DMS 273 treated with DMSO at 0.1 percent for 48 hours (cell line): ENCODE results near the gene FKBP6.
"Not testable (repeated sequence)": the region's sequence is repeated elsewhere in the genome, so short reads cannot be mapped to it uniquely, and the experiment has no call there.

Experiments used
- DNase-seq: peaks from one replicate; lab custom pipeline; 2025; lab: John Stamatoyannopoulos, UW

FKBP6 gene

DNA sequence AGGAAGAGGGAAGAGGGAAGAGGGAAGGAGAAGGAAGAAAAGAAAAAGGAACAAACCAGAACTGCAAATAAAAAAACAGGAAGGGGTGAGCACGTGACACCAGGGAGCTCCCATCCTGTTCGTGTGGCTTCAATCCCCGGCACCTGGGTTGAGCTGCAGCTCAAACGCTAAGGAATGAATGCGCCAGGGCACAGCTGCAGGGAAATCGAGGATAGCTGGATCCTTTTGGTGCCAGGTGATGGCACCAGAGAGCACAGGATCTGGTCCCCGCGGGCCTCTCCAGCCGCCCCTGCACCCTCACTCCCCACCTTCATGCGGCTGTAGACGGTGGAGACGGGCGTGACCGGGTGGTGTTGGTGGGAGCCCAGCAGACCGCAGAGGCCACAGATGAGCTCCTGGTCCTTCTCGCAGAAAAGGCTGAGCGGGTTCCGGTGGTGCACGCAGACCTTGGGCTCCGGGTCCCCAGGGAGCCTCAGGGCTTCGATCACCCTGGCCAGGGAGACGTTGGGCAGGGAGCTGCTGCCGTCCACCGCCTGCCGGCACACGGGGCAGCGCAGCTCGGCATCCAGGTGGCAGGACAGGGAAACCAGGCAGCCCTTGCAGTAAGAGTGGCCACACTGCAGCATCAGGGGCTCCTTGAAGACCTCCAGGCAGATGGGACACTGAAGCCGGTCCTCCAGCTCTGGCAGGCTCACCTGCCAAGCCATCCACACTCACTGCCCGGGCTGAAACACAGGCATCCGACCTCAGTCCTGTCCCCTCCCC, 3.7 kb upstream of the FKBP6 start:
- DNase-seq: peak; percentile 24

DNA sequence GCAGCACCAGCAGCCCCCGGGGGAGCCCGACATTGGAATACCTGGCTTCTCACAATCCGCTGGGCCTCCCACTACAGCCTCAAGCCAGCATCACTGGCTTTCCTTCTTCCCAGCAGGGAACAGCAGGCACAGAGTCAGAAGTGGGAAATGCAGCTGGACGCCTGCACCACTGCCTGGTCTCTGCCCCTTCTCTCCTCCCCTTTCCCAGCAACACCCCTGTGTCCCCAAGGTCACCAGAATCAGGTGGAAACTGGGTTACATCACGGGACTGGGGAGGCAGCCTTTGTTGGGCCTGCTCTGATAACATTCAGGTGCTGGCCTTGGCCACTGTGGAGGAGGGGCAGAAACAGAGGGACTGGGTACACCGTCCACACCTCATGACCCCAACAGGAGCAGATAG, 2.5 kb upstream of the FKBP6 start:
- DNase-seq: not testable (repeated sequence)

DNA sequence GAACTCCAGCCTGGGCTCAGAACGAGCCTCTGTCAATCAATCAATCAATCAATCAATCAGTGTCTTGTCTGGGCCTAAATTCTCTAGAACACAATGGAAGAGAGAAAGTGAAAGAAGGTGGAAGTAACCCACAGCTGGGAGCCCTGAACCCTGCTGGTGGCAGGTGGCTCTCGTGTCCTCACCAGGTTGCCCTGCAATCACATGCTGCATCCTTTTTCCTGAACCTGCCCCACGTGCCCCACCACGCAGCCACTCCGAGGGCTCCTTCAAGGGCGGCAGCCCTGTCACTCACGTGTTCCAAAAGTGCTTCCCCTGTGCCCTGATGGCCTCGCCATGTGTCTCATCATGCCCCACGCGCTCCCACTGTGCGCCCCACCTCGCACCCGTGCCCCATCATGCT, 512 bp upstream of the FKBP6 start:
- DNase-seq: not testable (repeated sequence)

DNA sequence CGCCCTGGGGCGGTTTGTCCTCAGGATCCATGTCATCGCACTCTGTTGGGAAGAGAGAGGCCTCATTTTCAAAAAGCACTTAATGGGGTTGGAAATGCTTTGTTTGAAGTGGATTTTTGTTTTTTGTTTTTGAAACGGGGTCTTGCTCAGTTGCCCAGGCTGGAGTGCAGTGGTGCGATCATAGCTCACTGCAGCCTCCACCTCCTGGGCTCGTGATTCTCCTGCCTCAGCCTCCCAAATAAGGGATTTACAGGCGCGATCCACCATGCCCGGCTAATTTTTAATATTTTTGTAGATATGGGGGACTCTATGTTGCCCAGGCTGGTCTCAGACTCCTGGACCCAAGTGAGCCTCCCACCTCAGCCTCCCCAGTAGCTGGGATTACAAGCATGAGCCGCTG, 735 bp downstream of the FKBP6 start:
- no peak for DNase-seq

DNA sequence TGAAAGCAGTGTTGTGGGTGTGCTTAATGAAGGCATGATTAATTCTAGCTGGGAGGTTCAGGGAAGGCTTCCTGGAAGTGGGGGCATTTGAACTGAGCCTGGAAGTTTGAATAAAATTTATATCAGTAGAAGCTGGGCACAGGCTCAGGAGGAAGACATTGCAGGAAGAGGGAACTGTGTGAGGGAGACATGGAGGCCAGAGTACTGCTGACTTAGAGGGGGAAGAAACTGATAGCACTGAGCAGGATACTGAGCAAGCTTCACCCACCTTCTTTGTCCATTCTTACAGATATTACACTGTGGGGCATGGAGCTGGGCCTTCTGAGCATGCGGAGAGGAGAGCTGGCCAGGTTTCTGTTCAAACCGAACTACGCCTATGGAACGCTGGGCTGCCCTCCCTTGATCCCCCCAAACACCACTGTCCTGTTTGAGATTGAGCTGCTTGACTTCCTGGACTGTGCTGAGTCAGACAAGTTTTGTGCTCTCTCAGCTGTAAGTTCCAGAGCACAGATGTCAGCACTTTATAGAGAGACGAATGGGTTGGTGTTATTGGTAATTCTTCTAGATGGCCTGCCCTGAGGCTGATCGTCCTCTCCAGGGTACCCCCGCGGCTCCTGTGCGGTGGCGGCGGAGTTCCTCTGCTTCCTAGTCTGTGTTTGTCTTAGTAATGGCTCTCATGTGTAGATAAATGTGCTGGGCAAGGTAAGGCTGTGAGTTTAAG, 2.1 kb downstream of the FKBP6 start:
- DNase-seq: no peak

DNA sequence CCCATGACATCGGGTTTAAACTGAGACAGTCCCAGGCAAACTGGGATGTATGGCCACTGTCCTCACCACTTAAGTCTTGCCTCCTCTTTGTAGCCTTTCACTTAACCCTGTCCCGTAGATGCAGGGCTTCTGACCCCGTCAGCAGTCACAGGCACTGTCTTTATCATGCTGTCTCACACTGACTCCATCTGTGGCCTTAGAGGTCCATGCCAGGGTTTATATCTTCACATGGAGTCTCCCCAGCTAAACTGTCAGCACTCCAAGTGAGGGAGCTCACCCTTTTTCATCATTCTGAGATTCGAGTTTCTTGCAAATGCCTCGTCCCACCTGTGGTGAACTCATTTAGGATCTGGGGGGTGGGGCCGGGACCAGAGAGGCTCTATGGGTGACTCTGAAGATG, 2.8 kb downstream of the FKBP6 start:
- DNase-seq: no peak

DNA sequence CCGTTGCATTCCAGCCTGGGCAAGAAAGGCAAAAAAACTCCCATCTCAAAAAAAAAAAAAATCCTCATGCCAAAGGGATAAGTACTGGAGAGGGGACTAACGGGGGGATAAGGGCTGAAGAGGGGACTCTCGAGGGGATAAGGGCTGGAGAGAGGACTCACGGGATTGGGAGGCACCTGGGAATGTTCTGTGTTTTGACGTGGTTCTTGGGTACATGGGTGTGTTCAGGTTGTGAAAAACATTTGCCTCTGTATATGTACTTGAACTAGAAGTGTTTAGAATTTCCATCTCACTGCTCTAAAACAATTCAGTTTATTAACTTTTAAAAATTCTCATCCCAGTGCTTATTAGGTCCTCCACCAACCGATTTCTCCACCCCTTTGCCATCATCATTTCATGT, 4.5 kb downstream of the FKBP6 start:
- no peak for DNase-seq

DNA sequence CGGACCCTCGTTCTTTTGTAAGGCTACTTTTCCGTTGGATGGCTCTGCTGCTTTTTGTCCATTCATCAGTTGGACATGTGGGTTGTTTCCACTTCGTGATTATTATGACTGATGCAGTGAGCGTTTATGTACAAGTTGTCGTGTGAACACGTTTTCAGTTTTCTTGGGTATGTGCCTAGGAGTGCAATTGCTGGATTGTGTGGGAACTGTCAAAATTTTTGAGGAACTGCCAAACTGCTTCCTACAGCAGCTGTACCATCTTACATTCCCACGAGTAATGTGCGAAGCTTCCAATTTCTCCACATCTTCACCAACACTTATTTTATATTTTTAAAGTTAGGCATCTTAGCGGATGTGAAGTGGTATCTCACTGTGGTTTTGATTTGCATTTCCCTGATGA, 10.4 kb downstream of the FKBP6 start:
- DNase-seq: no peak

DNA sequence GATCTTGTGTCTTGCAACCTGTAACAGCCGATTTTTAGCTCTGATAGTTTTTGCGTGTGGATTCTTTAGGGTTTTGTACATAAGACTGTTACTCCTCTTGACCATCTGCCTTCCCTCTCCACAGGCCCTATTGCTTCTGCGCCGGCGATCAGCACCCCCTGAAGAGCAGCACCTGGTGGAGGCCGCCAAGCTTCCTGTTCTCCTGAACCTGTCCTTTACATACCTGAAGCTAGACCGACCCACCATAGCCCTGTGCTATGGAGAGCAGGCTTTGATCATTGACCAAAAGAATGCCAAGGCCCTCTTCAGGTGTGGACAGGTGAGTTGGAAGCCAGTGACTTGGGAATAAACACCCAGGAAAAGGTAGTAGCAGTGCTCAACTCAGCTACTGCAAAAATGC, 12.6 kb downstream of the FKBP6 start:
- DNase-seq: no peak

DNA sequence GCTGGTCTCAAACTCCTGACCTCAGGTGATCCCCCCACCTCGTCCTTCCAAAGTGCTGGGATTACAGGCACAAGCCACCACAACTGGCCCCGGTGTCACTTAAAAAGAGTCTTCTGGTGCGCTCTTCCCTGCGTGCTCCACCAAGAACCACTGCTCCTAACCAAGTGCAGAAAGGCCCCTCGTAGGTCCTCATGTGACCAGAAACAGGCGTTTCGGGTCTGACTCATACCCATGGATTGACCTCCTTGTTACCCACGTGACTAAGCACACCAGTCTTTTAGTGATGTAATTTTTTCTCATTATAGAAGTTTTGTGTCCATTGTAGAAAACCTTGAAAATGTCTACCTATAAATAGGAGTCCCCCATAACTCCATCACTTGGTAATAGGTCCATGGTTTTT, 13.9 kb downstream of the FKBP6 start:
- no peak for DNase-seq

DNA sequence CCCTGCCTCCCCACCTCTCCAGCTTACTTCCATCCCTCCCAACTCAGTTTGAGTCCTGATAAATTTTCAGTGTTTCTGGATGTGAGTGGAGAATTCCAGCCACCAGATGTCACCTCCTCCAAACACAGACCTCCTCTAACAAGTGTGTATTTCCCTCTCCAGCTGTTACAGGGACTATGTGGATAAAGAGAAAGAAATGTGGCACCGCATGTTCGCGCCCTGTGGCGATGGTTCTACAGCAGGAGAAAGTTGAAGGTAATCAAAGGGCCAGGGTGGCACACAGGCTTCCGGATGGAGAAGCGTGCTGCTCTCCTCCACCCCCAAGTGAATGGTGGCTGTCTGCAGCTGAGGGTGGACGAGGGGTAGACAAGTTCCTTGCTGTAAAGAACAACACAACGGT, 14.7 kb downstream of the FKBP6 start:
- DNase-seq: no peak

DNA sequence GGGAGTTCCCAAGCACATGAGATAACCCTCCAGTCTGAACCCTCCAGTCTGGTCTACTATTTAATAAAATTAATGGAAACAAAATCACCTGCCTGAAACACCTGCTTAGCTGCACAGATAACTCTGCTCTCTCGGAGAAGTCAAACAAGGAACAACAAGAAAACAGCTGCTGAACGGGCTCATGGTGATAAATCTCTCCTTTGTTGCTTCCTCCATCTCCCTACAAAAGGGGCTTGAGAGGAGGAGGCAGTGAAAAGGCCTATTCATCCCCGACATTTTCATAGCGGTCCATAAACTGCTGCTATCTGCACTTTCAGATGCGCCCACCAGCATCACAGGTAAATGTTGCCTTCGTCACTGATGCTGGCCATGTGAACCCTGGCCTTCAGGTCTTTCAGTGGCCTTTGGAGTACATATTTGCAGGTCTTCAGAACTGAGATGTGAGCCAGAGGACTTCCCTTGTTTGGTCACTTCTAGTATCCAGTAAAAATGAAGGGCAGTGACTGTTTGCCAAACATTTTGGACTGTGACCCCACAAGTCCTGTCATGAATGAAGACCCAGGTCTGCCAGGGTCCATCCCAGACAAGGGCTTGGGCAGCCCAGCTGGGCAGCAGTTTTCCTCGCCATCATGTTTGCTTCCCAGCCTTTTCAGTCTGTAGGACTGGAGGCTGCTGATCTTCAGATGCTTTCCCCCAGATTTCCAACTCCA, 15.9 kb downstream of the FKBP6 start:
- DNase-seq: no peak

DNA sequence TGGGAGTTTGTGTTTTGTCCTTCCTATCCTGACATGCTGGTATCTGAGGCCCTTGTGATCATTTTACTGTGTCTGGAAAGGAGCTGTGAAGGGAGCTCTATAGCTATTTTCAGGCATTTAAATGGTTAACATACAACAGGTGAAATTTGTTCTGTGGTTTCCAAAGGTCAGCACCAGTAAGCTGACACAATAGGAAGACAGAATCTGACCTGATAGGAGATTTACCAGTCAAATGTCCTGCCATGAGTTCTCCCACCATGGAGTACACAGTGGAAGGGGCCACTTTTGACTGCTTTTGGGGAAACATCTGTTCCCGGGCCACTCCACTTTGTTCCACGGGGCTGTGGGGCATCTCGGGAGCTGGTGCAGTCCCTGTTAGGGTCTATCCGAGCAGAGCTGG, 17.6 kb downstream of the FKBP6 start:
- no peak for DNase-seq

DNA sequence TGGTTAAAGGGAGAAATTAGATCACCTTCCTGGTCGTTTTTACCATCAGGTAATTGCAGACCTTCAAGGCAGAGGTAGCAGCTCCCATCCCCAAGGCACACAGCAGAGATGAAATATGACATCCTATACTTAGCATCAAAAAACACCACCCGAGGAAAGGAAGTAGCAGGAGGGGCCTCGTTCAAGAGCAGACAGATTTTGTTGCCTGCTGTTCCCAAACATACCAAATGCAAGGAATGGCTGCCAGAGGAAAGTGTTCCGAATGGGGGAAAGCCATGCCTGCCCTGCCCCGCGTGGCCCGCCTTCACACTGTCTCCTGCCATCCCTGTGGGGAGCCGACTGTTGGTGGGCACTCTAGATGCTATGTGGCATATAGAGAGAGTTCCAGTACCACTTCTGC, 18.0 kb downstream of the FKBP6 start:
- no peak for DNase-seq

DNA sequence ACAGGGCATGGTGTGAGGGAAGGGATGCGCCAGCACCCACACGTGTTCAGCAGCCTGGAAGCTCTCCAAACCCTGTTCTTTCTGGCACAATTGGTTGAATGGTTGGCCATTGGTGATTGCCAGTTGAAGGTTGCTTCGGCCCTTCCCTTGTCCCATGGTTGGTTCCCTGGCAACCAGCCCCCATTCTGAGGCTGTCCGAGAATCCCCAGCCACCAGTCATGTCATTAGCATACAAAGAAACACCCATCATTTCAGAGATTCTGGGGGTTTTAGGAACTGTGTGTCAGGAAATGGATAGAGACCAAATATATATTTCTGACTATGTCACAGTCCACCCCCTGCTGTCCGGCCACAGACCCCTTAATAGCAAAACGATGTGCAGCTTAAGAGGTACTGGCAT, 21.8 kb downstream of the FKBP6 start:
- no peak for DNase-seq

DNA sequence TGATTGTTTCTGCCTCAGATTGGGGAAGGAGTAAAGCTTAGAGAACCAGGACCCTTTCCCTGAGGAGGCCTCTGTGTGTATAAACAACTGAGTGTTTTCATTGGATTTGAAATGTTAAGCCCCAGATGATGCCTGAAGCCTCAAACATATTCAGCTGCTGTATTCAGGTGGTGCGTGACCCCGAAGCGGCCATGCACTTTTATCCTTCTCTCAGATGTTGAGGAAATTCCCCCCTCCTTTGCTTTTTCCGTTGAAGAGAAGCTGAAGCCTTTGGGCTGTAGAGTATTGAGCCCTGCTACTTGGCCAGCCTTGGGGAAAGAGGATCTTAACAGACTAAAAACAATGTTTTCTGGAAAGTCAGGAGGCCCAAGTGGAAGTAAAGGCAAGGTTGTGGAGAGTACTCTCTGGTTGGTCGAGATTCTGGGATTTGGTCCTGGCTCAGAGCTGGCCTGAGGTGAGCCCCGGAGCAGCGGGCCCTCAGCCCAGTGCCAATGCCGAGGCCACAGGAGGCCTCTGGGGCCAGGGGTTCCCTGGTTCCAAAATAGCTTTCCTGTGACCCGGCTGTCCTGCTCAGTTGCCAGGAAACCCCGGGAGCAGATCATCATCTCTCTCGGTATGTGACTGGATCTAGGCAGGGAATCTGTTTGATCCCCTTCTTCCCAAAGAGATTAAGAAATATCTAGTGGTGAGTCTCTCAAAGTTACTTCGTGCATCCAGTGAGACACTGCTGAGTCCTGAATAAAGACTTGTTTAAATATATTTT, 22.5 kb downstream of the FKBP6 start:
- no peak for DNase-seq

DNA sequence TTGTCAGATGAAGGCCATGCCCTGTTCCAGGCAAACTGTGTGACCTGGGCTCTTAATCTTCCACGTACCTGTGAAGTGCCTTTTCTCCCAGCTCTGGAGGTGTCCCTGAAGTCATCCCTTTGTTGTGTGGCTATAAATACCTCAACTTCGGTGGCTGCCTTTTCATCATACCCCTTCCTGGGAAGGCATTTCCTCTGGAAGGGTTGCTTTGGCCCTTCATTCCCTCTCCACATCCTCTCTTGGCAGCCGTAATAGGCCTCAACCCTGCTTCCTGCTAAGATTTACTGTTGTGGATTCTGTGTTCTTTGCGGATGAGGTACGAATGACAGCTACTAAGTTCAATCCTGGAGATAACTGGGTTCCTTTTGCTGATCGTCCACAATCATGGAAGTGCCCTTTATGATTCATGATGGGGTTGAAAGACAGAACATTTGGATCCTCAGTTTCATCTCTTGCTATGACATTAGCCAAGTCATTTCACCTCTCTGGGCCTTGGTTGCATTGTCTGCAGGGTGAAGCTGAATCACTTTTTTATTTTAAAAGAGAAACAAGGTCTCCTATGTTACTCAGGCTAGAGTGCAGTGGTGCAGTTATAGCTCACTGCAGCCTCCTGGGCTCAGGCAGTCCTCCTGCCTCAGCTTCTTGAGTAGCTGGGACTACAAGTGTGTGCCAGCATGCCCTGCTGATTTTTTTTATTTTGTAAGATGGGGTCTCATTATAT, 23.6 kb downstream of the FKBP6 start:
- DNase-seq: no peak

DNA sequence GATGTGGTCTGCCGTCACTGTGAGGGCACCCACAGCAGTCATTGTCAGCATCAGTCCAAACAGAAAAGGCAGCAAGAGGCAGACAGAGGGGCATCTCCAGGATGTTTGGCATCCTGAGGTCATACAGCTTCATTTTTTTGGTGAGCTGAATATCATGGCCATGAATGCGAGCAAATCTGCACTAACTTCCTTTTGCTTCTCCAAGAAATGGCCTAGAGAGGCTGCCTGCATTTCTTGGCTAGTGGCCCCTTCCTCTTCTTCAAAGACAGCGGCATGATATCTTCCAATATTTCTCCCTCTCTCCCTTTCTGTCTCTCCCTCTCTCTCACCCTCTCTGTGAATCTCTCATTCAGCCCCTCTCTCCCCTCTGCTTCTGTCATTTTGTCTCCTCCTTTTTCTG, 24.8 kb downstream of the FKBP6 start:
- DNase-seq: no peak

DNA sequence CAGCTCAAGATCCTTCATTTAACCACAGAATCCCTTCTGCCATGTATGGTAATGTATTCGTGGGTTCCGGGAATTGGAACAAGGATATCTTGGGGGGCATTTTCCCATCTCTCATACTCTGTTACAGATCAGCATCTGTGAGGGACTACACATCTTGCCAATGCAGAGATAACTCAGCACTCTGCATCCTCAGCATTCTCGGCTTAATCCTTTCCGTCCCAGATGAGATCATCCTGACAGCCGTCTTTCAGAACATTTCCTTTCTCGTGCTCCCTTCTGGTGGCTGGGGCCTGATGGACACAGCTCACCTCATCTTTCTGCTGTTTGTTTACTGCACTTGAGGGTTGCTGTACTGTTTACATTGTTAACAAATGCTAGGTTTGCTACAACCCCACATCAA, 25.3 kb downstream of the FKBP6 start:
- DNase-seq: no peak

DNA sequence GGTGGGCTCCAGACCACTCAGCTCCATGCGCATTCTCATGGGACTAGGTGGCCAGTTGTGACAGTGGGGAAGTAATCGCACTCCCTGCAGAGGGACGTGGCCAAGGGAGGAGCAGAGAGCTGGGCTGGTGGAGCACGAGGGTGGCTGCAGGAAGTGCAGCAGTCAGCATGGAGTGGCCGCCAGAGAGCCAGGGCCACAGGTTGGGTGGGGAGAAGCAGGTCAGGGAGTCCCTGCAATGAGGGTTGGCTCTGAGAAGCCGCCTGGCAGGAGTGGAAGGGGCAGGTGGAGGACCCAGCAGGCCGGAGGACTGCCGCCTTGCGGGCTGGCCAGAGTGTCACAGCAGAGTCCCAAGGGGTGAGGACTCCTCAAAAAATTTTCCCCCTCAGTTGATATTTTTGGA, 26.2 kb downstream of the FKBP6 start:
- DNase-seq: no peak

DNA sequence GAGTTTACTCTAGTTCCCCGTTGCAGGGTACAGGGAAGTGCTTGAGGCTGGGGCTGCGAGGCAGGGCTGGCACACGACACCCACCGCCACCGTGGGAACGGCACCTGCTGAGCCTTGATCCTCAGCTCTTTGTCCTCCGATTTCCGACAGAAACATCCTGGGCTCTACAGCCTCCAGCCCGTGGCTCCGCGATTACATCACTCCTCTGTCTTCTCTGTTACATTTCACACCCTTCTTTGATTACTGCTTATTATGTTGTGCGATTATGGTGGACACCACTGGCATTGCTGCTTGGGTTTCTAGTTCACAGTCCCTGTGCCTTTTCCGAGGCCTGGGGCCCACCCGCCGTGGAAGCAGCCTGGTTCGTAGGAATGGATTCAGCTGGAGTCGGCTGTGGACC, 26.9 kb downstream of the FKBP6 start:
- no peak for DNase-seq

DNA sequence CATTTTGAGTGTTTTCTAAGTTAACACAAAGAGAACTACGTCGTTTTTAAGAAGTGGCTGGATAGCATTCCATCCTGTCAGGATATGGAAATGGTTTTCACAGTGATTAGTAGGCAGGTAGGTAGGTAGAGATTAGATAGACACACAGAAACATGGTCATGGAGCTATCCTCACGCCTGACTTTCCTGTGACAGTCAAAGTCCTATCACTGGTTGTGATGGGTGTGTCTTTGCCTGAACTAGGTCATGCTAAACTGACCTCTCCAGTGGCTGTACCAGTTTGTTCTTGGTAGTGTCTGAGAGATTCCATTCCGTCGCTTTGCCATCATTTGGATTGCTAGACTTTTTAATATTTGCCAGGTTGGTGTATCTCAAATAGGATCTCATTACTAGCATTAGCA, 28.2 kb downstream of the FKBP6 start:
- DNase-seq: no peak
